Omental fat pad (tissue), 4 donors: ENCODE results near the gene SPTBN4. TPM values are rescaled to one million over a fixed set of nuclear protein-coding genes. Genes with fewer than 3 reads are reported as not detected.
"Not testable (repeated sequence)": the region's sequence is repeated elsewhere in the genome, so short reads cannot be mapped to it uniquely, and the experiment has no call there.

ENCODE experiments used
- ATAC-seq: fragments of 150-250 bp; one replicate; pipeline ENCODE4 v1.9.1; 2016; ENCODE audit warnings: mild to moderate bottlenecking, moderate library complexity; ENCODE audit not compliant: low FRiP score
- DNase-seq: peaks from one replicate; pipeline ENCODE4 v3.0.0-alpha.2; 2019; ENCODE audit warnings: low spot score
- CTCF ChIP-seq, 3 donors: fragments of 450-650 bp; IDR thresholded peaks; one replicate each; pipeline ENCODE4 v1.5.1; 2016 to 2017; ENCODE audit warnings: antibody characterized with exemption in 3 of 3, mild to moderate bottlenecking in 3 of 3, moderate library complexity in 2 of 3
- total RNA-seq, 4 donors: library from RNA; depleted of rRNA; stranded (reverse); fragments of >200 nt; gene quantifications; one replicate each; pipeline ENCODE4 v1.1.0, GENCODE V29; 2016

Gene SPTBN4
- total RNA-seq, 4 donors from 2014 or later, result 1.4 to 3.2 (median 3.0) TPM

GRCh38 chr19:40517248-40517647 is 50.4 kb downstream of the SPTBN4 start:
- ATAC-seq (no peak), DNase-seq (no peak)
- TF ChIP-seq CTCF (IDR thresholded peaks at IDR 0.05), result no peak

- ATAC-seq, result no peak
- DNase-seq, result no peak
- TF ChIP-seq CTCF (IDR thresholded peaks at IDR 0.05), result no peak
Measured at GRCh38 chr19:40519352-40520322, 52.8 kb downstream of the SPTBN4 start.

DNA sequence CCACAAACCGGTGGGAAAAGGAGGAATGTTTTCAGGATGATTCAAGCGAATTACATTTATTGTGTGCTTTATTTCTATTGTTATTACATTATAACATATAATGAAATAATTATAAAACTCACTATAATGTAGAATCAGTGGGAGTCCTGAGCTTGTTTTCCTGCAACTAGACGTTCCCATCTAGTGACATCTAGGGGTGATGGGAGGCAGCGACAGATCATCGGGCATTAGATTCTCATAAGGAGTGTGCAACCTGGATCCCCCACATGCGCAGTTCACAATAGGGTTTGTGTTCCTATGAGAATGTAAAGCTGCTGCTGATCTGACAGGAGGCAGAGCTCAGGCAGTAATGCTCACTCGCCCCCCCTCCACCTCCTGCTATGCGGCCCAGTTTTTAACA is 54.5 kb downstream of the SPTBN4 start:
- no peak for DNase-seq

GRCh38 chr19:40521900-40522299 is 55.1 kb downstream of the SPTBN4 start:
- not testable (repeated sequence) for ATAC-seq, DNase-seq

More for the DNA sequence above, 54.5 kb downstream of the SPTBN4 start:
- no peak for ATAC-seq
- no peak for TF ChIP-seq CTCF (IDR thresholded peaks at IDR 0.05)

- ATAC-seq (peak; percentile 54), DNase-seq (no peak)
- no peak for TF ChIP-seq CTCF (IDR thresholded peaks at IDR 0.05)
Measured at GRCh38 chr19:40523322-40524047, 56.7 kb downstream of the SPTBN4 start.

- TF ChIP-seq CTCF (IDR thresholded peaks at IDR 0.05), result no peak
- no peak for ATAC-seq
- DNase-seq, result no peak
Measured at GRCh38 chr19:40524133-40524549, 57.3 kb downstream of the SPTBN4 start.

- no peak for TF ChIP-seq CTCF (IDR thresholded peaks at IDR 0.05)
- no peak for ATAC-seq
Measured at GRCh38 chr19:40524655-40525054, 57.9 kb downstream of the SPTBN4 start.

More at GRCh38 chr19:40524655-40525054, 57.9 kb downstream of the SPTBN4 start:
- no peak for DNase-seq
